Activated CD8-positive, alpha-beta memory T cell treated with anti-CD3 and anti-CD28 coated beads for 4 hours (primary cell): ENCODE results near the gene ZBBX.

ENCODE experiments used
- DNase-seq, 2 donors: peaks; one replicate each; pipeline ENCODE4 v3.0.0-alpha.2; 2020; ENCODE audit warnings: low read depth in 2 of 2

Gene ZBBX

GRCh38 chr3:167318306-167318705, 61.8 kb downstream of the ZBBX start:
- DNase-seq: no peak

DNA sequence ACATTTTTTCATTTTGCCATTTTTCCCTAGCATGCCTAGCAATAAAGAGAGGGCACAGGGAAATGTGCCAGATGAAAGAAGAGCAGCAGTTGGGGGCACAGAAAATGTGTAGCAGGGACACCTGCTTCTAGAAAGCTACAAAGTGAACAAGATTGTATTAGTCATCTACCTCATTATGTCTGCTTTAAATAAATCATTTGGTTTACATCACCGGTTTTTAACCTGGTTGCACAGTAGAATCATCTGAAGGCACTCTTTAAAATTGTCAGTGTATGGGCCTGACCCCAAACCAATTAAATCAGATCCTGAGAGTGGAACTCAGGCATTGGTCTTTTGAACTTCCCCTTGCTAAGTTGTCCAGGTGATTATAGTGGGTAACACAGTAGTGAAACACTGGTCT, 73.8 kb downstream of the ZBBX start:
- no peak for DNase-seq

DNA sequence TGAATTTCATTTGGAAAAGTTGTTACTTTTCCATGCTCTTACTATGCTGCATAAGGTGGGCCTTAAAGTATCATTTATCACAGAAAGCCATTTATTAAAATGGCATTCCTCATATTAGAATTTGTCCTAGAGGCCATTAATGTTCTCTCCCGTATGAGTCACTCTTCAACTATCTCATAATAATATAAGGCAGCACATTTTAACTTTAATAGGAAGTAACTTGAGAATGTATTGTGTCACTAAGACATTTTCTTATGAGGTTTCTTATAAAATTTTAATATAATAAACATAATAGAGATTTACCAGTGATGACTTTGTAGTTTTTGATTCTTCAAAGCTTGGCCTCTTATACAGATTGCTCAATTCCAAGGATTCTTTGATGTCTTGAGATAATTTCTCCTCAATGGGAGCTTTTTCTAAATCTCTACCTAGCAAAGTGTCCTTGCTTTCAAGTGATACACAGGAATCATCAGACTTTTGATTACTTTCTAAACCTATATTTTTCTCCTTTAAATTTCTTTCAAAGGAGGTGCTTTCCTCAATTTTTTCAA, 74.7 kb downstream of the ZBBX start:
- no peak for DNase-seq

- DNase-seq: no peak
Measured at GRCh38 chr3:167304077-167304476, 76.0 kb downstream of the ZBBX start.

DNA sequence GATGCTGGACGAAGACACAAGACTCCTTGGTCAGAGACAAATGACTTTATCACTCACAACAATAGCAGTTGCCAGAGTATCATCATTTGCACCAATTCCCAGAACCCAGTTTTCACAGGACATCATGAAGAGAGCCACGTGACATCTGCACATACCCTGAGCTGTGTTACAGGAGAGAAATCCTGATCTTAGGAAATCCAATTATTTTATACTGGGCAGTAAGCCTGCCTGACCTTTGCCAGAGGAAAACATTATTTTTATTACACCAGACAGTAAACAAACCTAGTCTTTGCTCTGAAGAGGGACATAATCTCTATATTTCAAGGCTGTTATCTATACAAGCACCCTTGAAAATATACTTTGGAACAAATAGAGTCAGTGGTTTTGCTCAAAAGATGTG, 77.4 kb downstream of the ZBBX start:
- no peak for DNase-seq

DNA sequence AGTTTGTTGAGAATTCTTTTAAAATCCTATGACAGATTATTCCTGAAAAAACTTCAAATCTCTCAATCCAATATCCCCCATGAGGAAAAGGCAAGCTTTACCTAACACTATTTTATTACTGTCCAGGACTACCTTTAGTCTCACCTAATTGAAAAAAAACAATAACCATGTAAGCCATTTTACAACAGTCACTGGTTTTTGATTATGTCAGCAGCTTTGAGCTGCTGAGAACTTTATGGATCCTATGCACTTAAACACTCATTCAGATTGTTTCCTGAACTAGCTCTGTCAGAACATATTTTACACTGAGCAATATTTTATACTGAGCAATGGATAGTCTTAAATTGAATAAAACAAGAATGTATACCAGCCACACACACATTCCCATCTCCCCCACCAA, 79.9 kb downstream of the ZBBX start:
- no peak for DNase-seq

GRCh38 chr3:167289435-167289834, 90.7 kb downstream of the ZBBX start:
- DNase-seq: no peak

GRCh38 chr3:167288737-167289136, 91.4 kb downstream of the ZBBX start:
- DNase-seq: no peak

DNA sequence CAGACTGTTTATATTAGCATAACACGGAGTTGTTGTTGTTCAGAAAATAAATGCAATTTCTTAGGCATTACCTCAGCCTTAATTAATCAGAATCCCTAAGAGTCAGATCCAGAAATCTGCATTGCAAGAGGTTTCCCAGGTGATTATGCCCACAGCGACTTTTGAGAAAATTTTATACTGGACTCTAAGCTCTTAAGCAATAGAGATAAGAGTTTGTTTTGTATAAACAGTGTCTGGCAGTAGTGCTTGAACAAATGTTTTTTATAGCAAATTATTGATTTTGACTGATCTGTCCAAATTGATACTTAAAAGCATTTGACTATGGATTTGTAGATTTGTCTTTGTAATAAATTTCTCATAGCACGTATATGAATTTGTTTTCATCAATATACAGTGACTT, 92.8 kb downstream of the ZBBX start:
- DNase-seq: no peak

DNA sequence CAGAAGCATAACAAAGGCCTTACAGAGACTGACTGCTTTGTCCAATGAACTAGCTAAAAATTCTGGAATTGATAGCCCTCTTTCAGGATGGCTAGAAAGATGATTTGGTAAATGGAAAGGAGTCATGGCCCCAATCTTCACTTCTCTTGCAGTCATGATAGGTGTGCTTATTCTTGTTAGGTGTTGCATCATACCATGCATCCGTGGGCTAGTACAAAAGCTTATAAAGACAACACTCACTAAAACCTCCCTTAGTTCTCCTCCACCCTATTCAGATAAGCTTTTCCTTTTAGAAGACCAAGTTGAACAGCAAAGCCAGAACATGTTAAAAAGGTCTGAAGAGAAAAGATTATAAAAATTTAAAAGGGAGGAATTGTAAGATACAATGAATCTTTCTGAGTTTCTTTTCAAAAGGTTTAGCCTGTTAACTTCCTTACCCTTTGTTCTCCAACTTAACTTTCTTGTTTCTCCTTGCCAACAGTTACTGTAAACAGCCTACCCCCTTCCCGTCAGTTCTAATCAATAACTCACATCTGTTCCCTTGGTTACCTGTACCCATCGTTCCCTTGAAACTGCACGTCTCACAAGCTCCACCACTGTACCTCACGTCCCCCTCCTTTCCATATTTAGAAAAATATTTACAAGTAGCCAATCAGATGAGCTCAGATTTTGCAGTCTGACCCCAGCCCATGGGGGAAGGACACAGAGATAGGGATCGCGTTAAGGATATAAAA, 105.8 kb downstream of the ZBBX start:
- no peak for DNase-seq

GRCh38 chr3:167253037-167253436, 127.1 kb downstream of the ZBBX start:
- DNase-seq: no peak

DNA sequence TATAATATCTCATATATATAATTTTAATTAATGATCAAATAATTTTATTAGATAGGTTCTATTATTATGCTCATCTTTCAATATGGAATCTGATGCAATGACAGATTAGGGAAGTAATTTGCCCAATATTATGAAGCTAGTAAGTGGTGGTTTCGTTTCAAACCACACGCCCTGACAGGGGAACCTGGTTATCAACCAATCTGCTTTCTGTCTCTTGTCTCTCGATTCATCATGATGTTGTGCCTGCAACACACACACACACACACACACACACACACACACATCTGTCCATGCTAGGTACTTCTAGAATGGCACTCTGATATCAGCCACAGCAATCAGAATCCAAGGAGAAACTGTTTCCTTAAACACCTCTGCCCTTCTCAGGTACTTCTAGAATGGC, 128.4 kb downstream of the ZBBX start:
- no peak for DNase-seq

- no peak for DNase-seq
Measured at GRCh38 chr3:167246252-167246651, 133.8 kb downstream of the ZBBX start.

GRCh38 chr3:167241048-167241845, 138.8 kb downstream of the ZBBX start:
- DNase-seq: no peak

DNA sequence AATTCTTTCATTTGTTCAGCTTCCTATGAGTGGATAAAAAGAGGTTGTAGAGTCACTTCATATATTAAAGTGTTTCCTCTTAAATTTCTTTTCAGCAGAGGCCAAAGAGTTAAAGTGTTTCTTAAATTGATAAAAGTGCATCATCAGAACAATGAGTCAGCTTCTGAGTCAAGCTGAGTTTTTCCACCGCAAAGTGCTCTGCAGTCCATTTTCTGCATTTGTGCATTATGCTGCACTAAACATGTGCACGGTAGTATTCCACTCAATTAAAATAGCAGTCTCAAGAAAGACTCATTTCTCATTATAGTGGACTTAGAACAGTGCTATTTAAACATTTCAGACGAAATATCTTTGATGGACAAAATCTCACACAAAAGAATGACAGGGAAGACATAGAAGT, 152.0 kb downstream of the ZBBX start:
- no peak for DNase-seq

DNA sequence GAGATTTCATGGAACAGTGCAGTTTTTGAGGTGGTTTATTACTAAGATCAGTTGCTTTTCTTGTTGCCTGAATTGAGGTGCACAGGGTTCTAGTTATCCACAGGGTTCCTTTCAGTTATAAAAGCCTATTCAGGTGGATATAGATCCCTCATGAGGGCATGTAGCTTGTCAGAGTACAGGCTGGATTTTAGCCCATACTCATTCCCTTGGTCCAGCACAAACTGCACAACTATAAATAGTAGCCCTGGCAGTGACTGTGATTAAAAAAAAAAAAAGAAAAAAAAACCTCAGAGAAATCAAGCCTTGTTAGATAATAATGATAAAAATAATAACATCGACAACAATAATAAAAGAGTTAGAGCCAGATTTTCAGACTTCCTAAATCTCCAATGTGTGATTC, 154.3 kb downstream of the ZBBX start:
- no peak for DNase-seq

DNA sequence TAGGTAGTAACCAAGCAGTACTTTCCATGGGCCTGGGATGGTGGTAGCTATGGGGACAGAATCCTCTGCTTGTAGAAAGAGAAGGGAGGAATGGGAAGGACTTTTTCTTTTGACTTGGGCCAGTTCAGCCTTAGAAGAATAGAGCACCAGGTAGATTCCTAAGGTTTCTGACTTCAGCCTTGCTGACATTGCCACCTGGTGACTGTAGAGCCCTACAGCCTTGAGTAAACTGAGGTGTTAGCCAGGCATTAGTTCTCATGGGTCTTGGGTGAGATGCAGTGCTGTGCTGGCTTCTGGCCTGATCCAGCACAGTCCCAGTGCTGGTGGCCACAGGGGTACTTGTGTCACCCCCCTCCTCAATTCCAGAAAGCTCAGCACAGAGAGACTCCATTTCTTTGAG, 171.1 kb downstream of the ZBBX start:
- no peak for DNase-seq

GRCh38 chr3:167203062-167203461, 177.0 kb downstream of the ZBBX start:
- DNase-seq: no peak

GRCh38 chr3:167198949-167199600, 181.0 kb downstream of the ZBBX start:
- DNase-seq: no peak
